Naive B cell (primary cell): ENCODE measurements around the gene UBR1. TPM values are rescaled to one million over a fixed set of nuclear protein-coding genes. Genes with fewer than 3 reads are reported as not detected.

Source experiments
- polyA plus RNA-seq, 6 donors: library from polyadenylated mRNA; unstranded; fragments of 300-500 nt; fragmentation: Illumina TruSeq; gene quantifications; one replicate each; pipeline ENCODE4 v1.2.3, GENCODE V29; 2021; ENCODE audit warnings: low read depth in 6 of 6

Gene UBR1
- polyA plus RNA-seq, 6 donors from 2014 or later = 16.7 to 32.8 (median 20.5) TPM

Other genes with a start within 250 kb of the UBR1 start
- gene TTBK2, start 185.3 kb downstream of the UBR1 start, polyA plus RNA-seq = 10 to 100 TPM in 4 of 6 donors, 1 to 10 TPM in 2; 5.7 to 12.0 (median 10.4) TPM
- 10 to 100 TPM; 17.2 to 27.8 (median 25.2) TPM for gene TMEM62, start 27.5 kb upstream of the UBR1 start, polyA plus RNA-seq
- gene CCNDBP1, start 79.4 kb upstream of the UBR1 start, polyA plus RNA-seq = 100 to 1,000 TPM; 188 to 255 (median 234) TPM
- under 1 TPM in 1 of 6 donors, not detected in 5; 0.17 TPM for gene EPB42, start 115.0 kb upstream of the UBR1 start, polyA plus RNA-seq
- not detected for gene TGM5, start 160.9 kb upstream of the UBR1 start, polyA plus RNA-seq
- gene TGM7, start 196.2 kb upstream of the UBR1 start, polyA plus RNA-seq = not detected
- 1 to 10 TPM; 1.8 to 5.9 (median 4.7) TPM for gene LCMT2, start 224.5 kb upstream of the UBR1 start, polyA plus RNA-seq